GM10248 (cell line): ENCODE data around the gene GALNT1.
A peak's percentile ranks its signal among the peaks of the same experiment; 100 is the strongest.

Experiments
- CTCF ChIA-PET: fragments of 300-600 bp; sonication (Branson Sonifier 250); formaldehyde crosslinking; extraction: SDS; loops from one replicate; lab custom pipeline; 2021; ENCODE audit warnings: antibody characterized with exemption; lab: Yijun Ruan, JAX
- POLR2A ChIA-PET: fragments of 350-650 bp; sonication (Branson Sonifier 250); formaldehyde crosslinking; extraction: SDS; loops from one replicate; lab custom pipeline; 2020; ENCODE audit warnings: antibody characterized with exemption; lab: Yijun Ruan, JAX
- DNase-seq: peaks from one replicate; pipeline ENCODE4 v3.0.0; 2012; ENCODE audit errors: extremely low spot score
- TF ChIP-seq, protein P1 (sequence below): IDR thresholded peaks from 2 replicates; pipeline ENCODE4 v1.5.1; 2012; ENCODE audit warnings: mild to moderate bottlenecking, low read depth; ENCODE audit errors: extremely low read depth, missing control alignments, control extremely low read depth

GALNT1 gene

GRCh38 chr18:35580701-35581539, 620 bp upstream of the GALNT1 start:
- DNase-seq, result peak; percentile 67

GRCh38 chr18:35581898-35582641, 530 bp downstream of the GALNT1 start:
- TF ChIP-seq, protein P1, sequence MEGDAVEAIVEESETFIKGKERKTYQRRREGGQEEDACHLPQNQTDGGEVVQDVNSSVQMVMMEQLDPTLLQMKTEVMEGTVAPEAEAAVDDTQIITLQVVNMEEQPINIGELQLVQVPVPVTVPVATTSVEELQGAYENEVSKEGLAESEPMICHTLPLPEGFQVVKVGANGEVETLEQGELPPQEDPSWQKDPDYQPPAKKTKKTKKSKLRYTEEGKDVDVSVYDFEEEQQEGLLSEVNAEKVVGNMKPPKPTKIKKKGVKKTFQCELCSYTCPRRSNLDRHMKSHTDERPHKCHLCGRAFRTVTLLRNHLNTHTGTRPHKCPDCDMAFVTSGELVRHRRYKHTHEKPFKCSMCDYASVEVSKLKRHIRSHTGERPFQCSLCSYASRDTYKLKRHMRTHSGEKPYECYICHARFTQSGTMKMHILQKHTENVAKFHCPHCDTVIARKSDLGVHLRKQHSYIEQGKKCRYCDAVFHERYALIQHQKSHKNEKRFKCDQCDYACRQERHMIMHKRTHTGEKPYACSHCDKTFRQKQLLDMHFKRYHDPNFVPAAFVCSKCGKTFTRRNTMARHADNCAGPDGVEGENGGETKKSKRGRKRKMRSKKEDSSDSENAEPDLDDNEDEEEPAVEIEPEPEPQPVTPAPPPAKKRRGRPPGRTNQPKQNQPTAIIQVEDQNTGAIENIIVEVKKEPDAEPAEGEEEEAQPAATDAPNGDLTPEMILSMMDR, result no peak
- ChIA-PET POLR2A (interaction anchor here (0.6 to 1.2 kb wide), 2 partner anchors 11 to 565 kb away, joined by 3 to 4 read pairs; no protein-coding TSS in a partner anchor), CTCF (interaction anchor here (1.1 to 2.8 kb wide), 3 partner anchors 11 to 35 kb away, joined by 3 to 11 read pairs (median 3); no protein-coding TSS in a partner anchor)
- peak; percentile 24 for DNase-seq

More at GRCh38 chr18:35580701-35581539, 620 bp upstream of the GALNT1 start:
- ChIA-PET POLR2A (interaction anchor here (0.6 kb wide), 1 partner anchor 114 kb away, joined by 3 read pairs; no protein-coding TSS in a partner anchor), CTCF (interaction anchor here (1.5 kb wide), 1 partner anchor 194 kb away, joined by 4 read pairs; no protein-coding TSS in a partner anchor)
- TF ChIP-seq, protein P1, result no peak

DNA sequence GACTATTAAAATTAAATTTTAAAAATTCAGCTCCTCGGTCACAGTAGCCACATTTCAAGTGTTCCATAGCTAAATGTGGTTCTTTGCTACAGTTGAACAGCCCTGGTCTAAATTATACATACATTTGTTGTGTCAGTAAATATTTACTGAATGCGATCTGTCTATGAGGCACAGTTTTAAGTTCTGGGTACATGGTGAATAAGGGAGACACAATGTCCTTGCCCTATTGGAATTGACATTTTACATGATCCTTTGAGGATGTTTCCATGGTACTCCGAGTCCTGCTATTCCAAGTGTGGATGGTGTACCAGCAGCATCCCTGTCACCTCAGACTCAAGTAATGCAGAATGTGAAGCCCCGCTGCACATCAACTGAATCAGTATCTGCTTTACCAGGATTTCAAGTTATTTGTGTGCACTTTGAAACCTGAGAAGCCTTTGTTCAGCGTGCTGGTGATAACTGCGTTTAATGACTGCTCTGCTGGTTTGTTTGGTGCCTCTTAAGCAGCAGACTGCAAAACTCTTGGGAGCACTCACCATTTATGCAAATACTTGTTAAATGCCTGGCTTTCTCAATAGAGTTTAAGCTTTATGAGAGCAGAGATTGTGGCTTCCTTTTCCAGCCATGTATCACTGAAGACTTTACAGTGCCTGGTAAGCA, 1.5 kb downstream of the GALNT1 start:
- CTCF ChIA-PET, result interaction anchor here (1.1 to 2.8 kb wide), 4 partner anchors 11 to 197 kb away, joined by 3 to 11 read pairs (median 4); no protein-coding TSS in a partner anchor
- TF ChIP-seq, protein P1, result no peak
- POLR2A ChIA-PET, result interaction anchor here (0.6 to 1.2 kb wide), 2 partner anchors 10 to 564 kb away, joined by 3 to 4 read pairs; no protein-coding TSS in a partner anchor
- DNase-seq, result no peak

DNA sequence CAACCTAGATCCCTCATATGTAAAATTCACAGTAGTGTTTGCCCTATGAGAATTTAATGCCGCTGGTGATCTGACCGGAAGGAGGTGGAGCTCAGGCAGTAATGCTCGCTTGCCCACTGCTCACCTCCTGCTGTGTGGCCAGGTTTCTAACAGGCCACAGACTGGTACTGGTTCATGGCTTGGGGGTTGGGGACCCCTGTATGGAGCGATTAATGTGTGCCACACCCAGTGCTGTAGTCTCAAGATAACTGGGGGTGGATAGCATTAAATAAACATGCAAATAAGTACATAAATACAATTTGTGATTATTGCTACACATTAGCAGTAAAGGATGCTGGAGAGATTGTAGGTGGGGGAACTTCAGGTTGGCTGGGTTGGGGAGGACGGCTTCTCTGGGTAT, 3.2 kb downstream of the GALNT1 start:
- TF ChIP-seq, protein P1, result no peak
- POLR2A ChIA-PET, result no interaction called here
- CTCF ChIA-PET, result interaction anchor here (1.5 to 2.8 kb wide), 2 partner anchors 9 to 198 kb away, joined by 4 to 11 read pairs; no protein-coding TSS in a partner anchor
- DNase-seq, result no peak

- no peak for DNase-seq
- CTCF ChIA-PET, result interaction anchor here (0.6 kb wide), 1 partner anchor 178 kb away, joined by 3 read pairs; no protein-coding TSS in a partner anchor
- POLR2A ChIA-PET, result no interaction called here
- TF ChIP-seq, protein P1, result no peak
These were observed 4.1 kb downstream of the GALNT1 start for GRCh38 chr18:35585608-35586007.
